Lung microvascular endothelial cell (primary cell): ENCODE results near the gene NPY. TPM values are rescaled to one million over a fixed set of nuclear protein-coding genes. Genes with fewer than 3 reads are reported as not detected.

ENCODE experiments used
- DNase-seq, 2 donors: peaks; one replicate each; pipeline versions ENCODE4 v3.0.0 to v3.0.0-alpha.2; 2010; ENCODE audit warnings: low read depth in 2 of 2
- total RNA-seq: library from RNA; depleted of rRNA; stranded (reverse); fragments of >200 nt; gene quantifications from 2 replicates; pipeline ENCODE4 v1.2.1, GENCODE V29; 2014

The NPY gene
- total RNA-seq, 1 donor from 2014 or later = not detected

GRCh38 chr7:24313777-24314176 lies 29.8 kb downstream of the NPY start:
- no peak for DNase-seq

DNA sequence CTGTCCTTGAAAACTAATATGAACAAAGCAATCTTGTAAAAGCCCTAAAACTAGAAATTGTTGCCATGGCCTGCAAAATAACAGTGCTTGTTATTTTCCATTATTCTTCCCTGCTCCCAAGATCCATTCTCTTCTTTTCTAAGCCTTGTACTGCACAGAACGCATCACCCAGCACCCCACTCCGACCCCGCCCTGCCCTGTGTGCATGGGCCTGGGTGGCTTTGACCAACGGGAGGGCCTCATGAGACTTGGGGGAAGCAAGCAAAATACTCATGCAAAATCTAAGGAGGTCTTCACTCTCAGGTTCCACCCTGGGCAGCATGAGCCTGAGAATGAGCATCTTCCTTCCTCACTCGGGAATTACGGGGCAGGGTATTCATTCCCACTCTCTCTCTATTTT lies 32.4 kb downstream of the NPY start:
- DNase-seq = no peak

DNA sequence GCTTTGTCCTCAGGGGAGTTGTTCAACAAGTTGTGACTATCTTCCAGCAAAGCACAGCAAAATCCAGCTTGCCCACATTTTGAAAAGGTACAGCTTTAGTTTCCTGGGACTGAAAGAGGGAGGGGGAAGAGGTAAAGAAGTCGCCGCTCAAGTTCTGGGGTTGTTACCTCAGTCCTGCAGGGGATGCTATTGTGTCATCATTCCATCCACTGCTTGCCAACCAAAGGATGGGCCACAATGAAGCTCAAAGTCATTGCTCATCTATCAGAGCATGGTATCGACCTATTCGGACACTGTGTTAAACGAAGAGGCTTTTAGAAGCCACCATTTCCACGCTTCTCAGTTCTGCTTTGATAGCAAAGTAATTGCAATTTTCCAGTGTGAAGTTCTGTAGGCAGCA lies 34.3 kb downstream of the NPY start:
- no peak for DNase-seq

DNA sequence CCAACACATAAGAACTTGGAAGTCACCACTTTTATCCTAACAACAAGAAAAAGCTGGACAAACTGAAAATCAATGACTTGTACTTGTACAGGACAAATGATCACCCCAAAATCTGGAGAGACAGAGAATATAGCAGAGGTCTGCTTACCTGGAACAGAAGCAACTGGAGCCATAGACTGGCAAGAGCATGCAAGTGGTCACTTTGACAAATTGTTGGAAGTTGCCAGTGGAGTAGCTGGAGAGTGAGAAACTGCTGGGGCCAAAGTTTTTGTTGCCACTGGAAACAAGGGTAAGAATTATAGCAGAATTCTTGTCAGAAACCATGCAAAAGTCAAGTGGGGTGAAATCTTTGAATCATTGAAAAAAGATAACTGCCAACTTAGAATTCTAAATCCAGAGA lies 35.2 kb downstream of the NPY start:
- no peak for DNase-seq

DNA sequence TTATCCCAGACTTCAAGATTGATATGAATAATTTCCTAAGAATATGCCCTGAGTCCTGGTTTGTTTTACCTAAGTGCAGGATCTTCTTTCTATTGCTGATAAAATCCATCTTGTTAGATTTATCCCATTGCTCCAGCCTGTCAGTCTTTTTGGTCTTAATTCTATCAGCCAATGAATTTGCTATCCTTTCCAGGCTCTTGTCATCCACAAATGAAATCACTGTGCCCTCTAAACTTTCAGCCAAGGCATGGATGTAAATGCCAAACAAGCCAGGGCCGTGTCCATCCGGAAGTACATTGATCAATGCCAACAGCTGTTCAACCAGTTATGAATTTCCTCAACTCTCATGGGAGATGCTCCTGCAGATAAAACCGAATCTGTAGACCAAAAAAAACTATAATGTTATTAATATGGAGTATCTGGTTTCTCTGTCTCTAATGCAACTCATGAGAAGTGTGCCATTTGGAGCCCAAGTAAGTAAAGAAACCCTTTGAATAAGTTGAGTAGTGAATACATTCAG lies 40.0 kb downstream of the NPY start:
- DNase-seq = no peak

- no peak for DNase-seq
Measured at GRCh38 chr7:24325708-24326107, 41.7 kb downstream of the NPY start.

DNA sequence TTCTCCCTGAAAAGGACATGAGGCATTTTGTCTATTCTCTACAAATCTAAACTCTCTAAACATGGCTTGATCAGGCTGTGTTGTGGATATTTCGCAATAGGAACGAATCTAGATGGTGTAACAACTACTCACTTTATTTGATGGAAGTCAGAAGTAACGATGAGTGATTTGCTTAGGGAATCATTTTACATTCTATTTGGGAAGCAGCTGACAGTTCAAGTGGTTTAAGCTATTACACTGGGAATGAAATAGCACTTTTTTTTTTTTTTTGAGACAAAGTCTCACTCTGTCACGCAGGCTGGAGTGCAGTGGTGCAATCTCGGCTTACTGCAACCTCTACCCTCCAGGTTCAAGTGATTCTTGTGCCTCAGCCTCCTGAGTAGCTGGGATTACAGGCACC lies 44.1 kb downstream of the NPY start:
- DNase-seq = no peak

GRCh38 chr7:24328894-24329293 lies 44.9 kb downstream of the NPY start:
- no peak for DNase-seq

- DNase-seq = no peak
Measured at GRCh38 chr7:24334012-24334411, 50.0 kb downstream of the NPY start.

GRCh38 chr7:24334627-24335026 lies 50.6 kb downstream of the NPY start:
- no peak for DNase-seq

- DNase-seq = no peak
Measured at GRCh38 chr7:24336461-24336860, 52.5 kb downstream of the NPY start.

- DNase-seq = no peak
Measured at GRCh38 chr7:24337180-24337579, 53.2 kb downstream of the NPY start.

GRCh38 chr7:24339575-24339974 lies 55.6 kb downstream of the NPY start:
- DNase-seq = no peak

- DNase-seq = no peak
Measured at GRCh38 chr7:24340727-24341126, 56.7 kb downstream of the NPY start.
